H9 (cell line): ENCODE results near the gene SLC25A42. TPM values are rescaled to one million over a fixed set of nuclear protein-coding genes. Genes with fewer than 3 reads are reported as not detected.
"Not testable (repeated sequence)": the region's sequence is repeated elsewhere in the genome, so short reads cannot be mapped to it uniquely, and the experiment has no call there.

Experiments used
- DNase-seq: peaks from one replicate; pipeline ENCODE4 v3.0.0-alpha.2; 2017
- H2AFZ ChIP-seq: one replicate; pipeline ENCODE4 v1.6.1; 2013; ENCODE audit warnings: mild to moderate bottlenecking, low read length, control low read depth, moderate library complexity
- H2AK5ac ChIP-seq: 2 replicates; pipeline ENCODE4 v1.6.1; 2013; ENCODE audit warnings: low read length, control low read depth, mixed read lengths; ENCODE audit not compliant: insufficient read length
- H2BK120ac ChIP-seq: one replicate; pipeline ENCODE4 v1.6.1; 2013; ENCODE audit warnings: low read depth, mild to moderate bottlenecking, low read length, control low read depth, inconsistent platforms; ENCODE audit not compliant: poor library complexity, severe bottlenecking
- H2BK12ac ChIP-seq: 2 replicates; pipeline ENCODE4 v1.6.1; 2013; ENCODE audit warnings: low read length, control low read depth, mixed read lengths, low read depth; ENCODE audit not compliant: insufficient read length
- H2BK15ac ChIP-seq: 2 replicates; pipeline ENCODE4 v1.6.1; 2013; ENCODE audit warnings: low read depth, low read length, control low read depth
- H2BK20ac ChIP-seq: one replicate; pipeline ENCODE4 v1.6.1; 2013; ENCODE audit warnings: low read depth, mild to moderate bottlenecking, low read length, control low read depth, inconsistent platforms; ENCODE audit not compliant: poor library complexity, severe bottlenecking
- H2BK5ac ChIP-seq: 2 replicates; pipeline ENCODE4 v1.6.1; 2013; ENCODE audit warnings: low read length, control low read depth, mixed read lengths; ENCODE audit not compliant: insufficient read length
- H3K14ac ChIP-seq: 2 replicates; pipeline ENCODE4 v1.6.1; 2013; ENCODE audit warnings: low read length, control low read depth; ENCODE audit not compliant: insufficient read depth
- H3K18ac ChIP-seq: 2 replicates; pipeline ENCODE4 v1.6.1; 2013; ENCODE audit warnings: low read depth, mild to moderate bottlenecking, mixed read lengths, low read length, control low read depth; ENCODE audit not compliant: insufficient read length
- H3K23ac ChIP-seq: 2 replicates; pipeline ENCODE4 v1.6.1; 2013; ENCODE audit warnings: low read length, control low read depth, mixed read lengths, low read depth; ENCODE audit not compliant: insufficient read length
- H3K23me2 ChIP-seq: 2 replicates; pipeline ENCODE4 v1.6.1; 2013; ENCODE audit warnings: low read depth, mild to moderate bottlenecking, mixed read lengths, low read length, control low read depth; ENCODE audit not compliant: insufficient read length, poor library complexity, severe bottlenecking
- H3K27ac ChIP-seq: 2 replicates; pipeline ENCODE4 v1.5.1; 2013; ENCODE audit warnings: low read length, control low read depth, mixed read lengths, low read depth; ENCODE audit not compliant: insufficient read length
- H3K27me3 ChIP-seq: 2 replicates; pipeline ENCODE4 v1.6.1; 2013; ENCODE audit warnings: low read length, control low read depth, inconsistent platforms; ENCODE audit not compliant: insufficient read depth
- H3K4ac ChIP-seq: 2 replicates; pipeline ENCODE4 v1.6.1; 2013; ENCODE audit warnings: low read depth, mild to moderate bottlenecking, control low read depth, inconsistent platforms, low read length, moderate library complexity
- H3K4me1 ChIP-seq: 2 replicates; pipeline ENCODE4 v1.6.1; 2013; ENCODE audit warnings: low read length, control low read depth, inconsistent platforms; ENCODE audit not compliant: insufficient read depth
- H3K4me2 ChIP-seq: 2 replicates; pipeline ENCODE4 v1.6.1; 2013; ENCODE audit warnings: low read length, control low read depth, mixed read lengths; ENCODE audit not compliant: insufficient read length, insufficient read depth
- H3K56ac ChIP-seq: 2 replicates; pipeline ENCODE4 v1.6.1; 2013; ENCODE audit warnings: low read depth, mild to moderate bottlenecking, mixed read lengths, low read length, control low read depth; ENCODE audit not compliant: insufficient read length
- H3K79me1 ChIP-seq: 2 replicates; pipeline ENCODE4 v1.6.1; 2013; ENCODE audit warnings: low read depth, mild to moderate bottlenecking, moderate library complexity, low read length, control low read depth, inconsistent platforms; ENCODE audit not compliant: insufficient read depth, poor library complexity, severe bottlenecking
- H3K79me2 ChIP-seq: 2 replicates; pipeline ENCODE4 v1.6.1; 2013; ENCODE audit warnings: low read length, control low read depth, inconsistent platforms; ENCODE audit not compliant: insufficient read depth
- H3K9ac ChIP-seq: 2 replicates; pipeline ENCODE4 v1.6.1; 2013; ENCODE audit warnings: low read length, control low read depth, mixed read lengths; ENCODE audit not compliant: insufficient read length; ENCODE audit errors: extremely low read depth
- H3K9me3 ChIP-seq: one replicate; pipeline ENCODE4 v1.6.1; 2013; ENCODE audit warnings: low read depth, low read length, inconsistent platforms; ENCODE audit not compliant: control insufficient read depth
- H3T11ph ChIP-seq: one replicate; pipeline ENCODE4 v1.6.1; 2013; ENCODE audit warnings: mild to moderate bottlenecking, low read length, control low read depth, inconsistent platforms
- H4K20me1 ChIP-seq: one replicate; pipeline ENCODE4 v1.6.1; 2013; ENCODE audit not compliant: control insufficient read depth, insufficient read length, insufficient read depth
- H4K5ac ChIP-seq: 2 replicates; pipeline ENCODE4 v1.6.1; 2013; ENCODE audit warnings: low read depth, mild to moderate bottlenecking, mixed read lengths, low read length, control low read depth; ENCODE audit not compliant: insufficient read length
- H4K8ac ChIP-seq: replicated peaks from 2 replicates; pipeline ENCODE4 v1.6.1; 2013; ENCODE audit warnings: low read length, control low read depth, mixed read lengths, low read depth; ENCODE audit not compliant: insufficient read length
- H4K91ac ChIP-seq: 2 replicates; pipeline ENCODE4 v1.6.1; 2013; ENCODE audit warnings: low read depth, mild to moderate bottlenecking, moderate library complexity, mixed read lengths, low read length, control low read depth; ENCODE audit not compliant: insufficient read length
- H3K27ac Mint-ChIP-seq, 3 experiments: 2 replicates in 2 of 3; 3 replicates in 1 of 3; pipeline ENCODE4 v1.8.0; 2020 to 2021; ENCODE audit warnings: mixed read lengths in 3 of 3, mild to moderate bottlenecking in 1 of 3, moderate library complexity in 1 of 3
- H3K27me3 Mint-ChIP-seq: 2 replicates; pipeline ENCODE4 v1.8.0; 2021; ENCODE audit warnings: low read depth, mild to moderate bottlenecking, moderate library complexity, mixed read lengths
- H3K36me3 Mint-ChIP-seq, 3 experiments: 2 replicates in 2 of 3; 3 replicates in 1 of 3; pipeline ENCODE4 v1.8.0; 2020 to 2021; ENCODE audit warnings: low read depth in 3 of 3, mixed read lengths in 3 of 3; ENCODE audit not compliant: insufficient read depth in 1 of 3
- H3K4me1 Mint-ChIP-seq, 2 experiments: 2 replicates each; pipeline ENCODE4 v1.8.0; 2020; ENCODE audit warnings: mixed read lengths in 2 of 2
- H3K4me3 Mint-ChIP-seq, 2 experiments: 2 replicates in 1 of 2; 3 replicates in 1 of 2; pipeline ENCODE4 v1.8.0; 2020 to 2021; ENCODE audit warnings: mild to moderate bottlenecking in 2 of 2, mixed read lengths in 2 of 2, moderate library complexity in 1 of 2
- H3K9me3 Mint-ChIP-seq, 2 experiments: 2 replicates in 1 of 2; 3 replicates in 1 of 2; pipeline ENCODE4 v1.8.0; 2020; ENCODE audit warnings: mild to moderate bottlenecking in 2 of 2, mixed read lengths in 2 of 2, moderate library complexity in 1 of 2
- WGBS: extraction: QIAGEN DNeasy Blood & Tissue Kit; methylation state at CpG from one replicate; pipeline ENCODE4 v1.1.7; 2013; ENCODE audit warnings: missing lambda C conversion rate, low lambda C conversion rate, mixed read lengths; ENCODE audit not compliant: insufficient read length; ENCODE audit errors: extremely low coverage; 5-methylcytosine and 5-hydroxymethylcytosine counted together
- total RNA-seq: library from RNA; stranded (reverse); gene quantifications from 2 replicates; pipeline ENCODE4 v1.2.1, GENCODE V29; 2021
- TF ChIP-seq, protein P1 (sequence below): fragments of 200-600 bp; sonication (generic); conservative IDR thresholded peaks from 3 replicates; pipeline ENCODE4 v1.8.0; 2021; ENCODE audit warnings: antibody characterized with exemption, mild to moderate bottlenecking

Gene SLC25A42
- total RNA-seq, 1 experiment from 2014 or later: 3.6 TPM

DNA sequence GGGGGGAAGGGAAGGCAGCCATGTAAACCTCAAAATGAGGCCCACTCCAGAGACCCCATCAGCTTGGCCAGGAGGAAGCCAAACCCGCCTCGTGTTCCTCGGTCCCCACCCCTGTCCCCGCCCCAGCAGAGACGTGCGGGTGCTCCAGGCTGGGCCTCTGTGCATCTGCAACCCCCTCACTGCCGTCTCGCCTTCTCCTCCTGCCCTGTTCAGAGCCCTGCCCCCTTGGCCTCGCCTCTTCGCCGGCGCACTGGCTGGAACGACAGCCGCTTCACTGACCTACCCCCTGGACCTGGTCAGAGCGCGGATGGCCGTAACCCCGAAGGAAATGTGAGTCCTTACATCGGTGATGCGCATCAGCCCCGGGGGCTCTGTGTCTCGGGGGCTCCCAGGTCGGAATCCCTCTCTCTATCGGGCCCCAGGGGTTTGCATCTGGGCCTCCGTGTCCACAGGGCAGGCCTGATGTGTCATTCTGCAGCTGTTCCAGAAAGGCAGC is 42.3 kb downstream of the SLC25A42 start:
- Histone ChIP-seq H3K9me3 (no peaks in the 10 kb centered on the region), H3K27ac (no peak overlapping the region), H3K23me2 (peaks cover 12% of the 10 kb centered on the region), H4K91ac (no peak overlapping the region), H4K5ac (no peak overlapping the region), H2AK5ac (no peak overlapping the region), H4K20me1 (no peaks in the 10 kb centered on the region), H3K18ac (peak overlapping the region; percentile 74), H3K4me1 (peaks cover 2% of the 10 kb centered on the region; the same call in 1 of the 2 replicates), H3K4me2 (peak overlapping the region; percentile 68), H3K56ac (no peak overlapping the region), H3K4ac (no peak overlapping the region), H3K79me1 (no peaks in the 10 kb centered on the region), H3K9ac (no peak overlapping the region), H4K8ac (no peak overlapping the region), H3K14ac (no peak overlapping the region), H2BK20ac (no peak overlapping the region), H2BK120ac (no peak overlapping the region), H3K79me2 (no peaks in the 10 kb centered on the region), H3K23ac (no peak overlapping the region), H2AFZ (no peak overlapping the region), H3T11ph (no peak overlapping the region), H2BK15ac (no peak overlapping the region), H3K27me3 (no peaks in the 10 kb centered on the region), H2BK5ac (no peak overlapping the region), H2BK12ac (no peak overlapping the region)
- Mint-ChIP-seq H3K9me3 (no peaks in the 10 kb centered on the region; a peak in 1 of 5 replicates), H3K36me3 (peaks cover 0 to 7% (median 5%) of the 10 kb centered on the region in 3 experiments; a peak in 4 of 7 replicates), H3K4me3 (peak overlapping the region; percentile 80 to 90), H3K27ac (peak overlapping the region; percentile 95 to 98 (median 97)), H3K27me3 (peaks cover 26% of the 10 kb centered on the region), H3K4me1 (peaks cover 24 to 32% of the 10 kb centered on the region in 2 experiments)
- peak; percentile 77 for DNase-seq
- TF ChIP-seq, protein P1, sequence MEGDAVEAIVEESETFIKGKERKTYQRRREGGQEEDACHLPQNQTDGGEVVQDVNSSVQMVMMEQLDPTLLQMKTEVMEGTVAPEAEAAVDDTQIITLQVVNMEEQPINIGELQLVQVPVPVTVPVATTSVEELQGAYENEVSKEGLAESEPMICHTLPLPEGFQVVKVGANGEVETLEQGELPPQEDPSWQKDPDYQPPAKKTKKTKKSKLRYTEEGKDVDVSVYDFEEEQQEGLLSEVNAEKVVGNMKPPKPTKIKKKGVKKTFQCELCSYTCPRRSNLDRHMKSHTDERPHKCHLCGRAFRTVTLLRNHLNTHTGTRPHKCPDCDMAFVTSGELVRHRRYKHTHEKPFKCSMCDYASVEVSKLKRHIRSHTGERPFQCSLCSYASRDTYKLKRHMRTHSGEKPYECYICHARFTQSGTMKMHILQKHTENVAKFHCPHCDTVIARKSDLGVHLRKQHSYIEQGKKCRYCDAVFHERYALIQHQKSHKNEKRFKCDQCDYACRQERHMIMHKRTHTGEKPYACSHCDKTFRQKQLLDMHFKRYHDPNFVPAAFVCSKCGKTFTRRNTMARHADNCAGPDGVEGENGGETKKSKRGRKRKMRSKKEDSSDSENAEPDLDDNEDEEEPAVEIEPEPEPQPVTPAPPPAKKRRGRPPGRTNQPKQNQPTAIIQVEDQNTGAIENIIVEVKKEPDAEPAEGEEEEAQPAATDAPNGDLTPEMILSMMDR: no peak
- WGBS: no CpG with 5 or more reads among the region's 25 CpGs

DNA sequence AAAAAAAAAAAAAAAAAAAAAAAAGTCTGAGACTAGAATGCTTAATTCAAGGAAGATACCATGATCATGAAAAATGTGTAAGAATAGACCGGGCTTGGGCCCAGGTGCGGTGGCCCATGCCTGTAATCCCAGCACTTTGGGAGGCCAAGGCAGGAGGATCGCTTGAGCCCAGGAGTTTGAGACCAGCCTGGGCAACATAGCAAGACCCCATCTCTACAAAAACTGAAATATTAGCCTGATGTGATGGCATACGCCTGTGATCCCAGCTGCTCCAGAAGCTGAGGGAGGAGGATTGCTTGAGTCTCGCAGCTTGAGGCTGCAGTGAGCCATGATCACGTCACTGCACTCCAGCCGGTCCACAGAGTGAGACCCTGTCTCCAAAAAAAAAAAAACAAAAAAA is 43.1 kb downstream of the SLC25A42 start:
- not testable (repeated sequence) for H3K27ac ChIP-seq, H4K5ac ChIP-seq, H2BK5ac ChIP-seq, H3K4me1 ChIP-seq, H2BK120ac ChIP-seq, H2BK12ac ChIP-seq, H4K91ac ChIP-seq, H3K27me3 ChIP-seq, H3K79me1 ChIP-seq, H2BK15ac ChIP-seq, H3K27ac Mint-ChIP-seq, DNase-seq, H3K4me2 ChIP-seq, H4K20me1 ChIP-seq, H3K9me3 ChIP-seq, H2AK5ac ChIP-seq, H3K9me3 Mint-ChIP-seq, H4K8ac ChIP-seq, H3K4me3 Mint-ChIP-seq, H3K56ac ChIP-seq, H3K18ac ChIP-seq, H3T11ph ChIP-seq, H2AFZ ChIP-seq, H3K14ac ChIP-seq, H3K23ac ChIP-seq, H2BK20ac ChIP-seq, H3K9ac ChIP-seq, H3K36me3 Mint-ChIP-seq, H3K4ac ChIP-seq, H3K79me2 ChIP-seq
- H3K23me2 ChIP-seq: peaks cover 12% of the 10 kb centered on the region
- no CpG with 5 or more reads among the region's 7 CpGs for WGBS
- H3K4me1 Mint-ChIP-seq: peaks cover 24 to 36% of the 10 kb centered on the region in 2 experiments
- peaks cover 34% of the 10 kb centered on the region for H3K27me3 Mint-ChIP-seq
